Stimulated activated effector memory CD8-positive, alpha-beta T cell treated with anti-CD3 and anti-CD28 coated beads, Interleukin-12 subunit alpha, Interleukin-12 subunit beta, amount 100 ng/mL, for 72 hours (primary cell): Measurements from ENCODE around the gene PGLYRP4.
A peak's percentile ranks its signal among the peaks of the same experiment; 100 is the strongest.

Experiments used
- ATAC-seq: fragments of 150-1000 bp; cut with Tn5 transposase; 2 replicates; pipeline ENCODE4 v1.10.0; 2021
- DNase-seq, 2 donors: peaks; one replicate each; pipeline ENCODE4 v3.0.0; 2021 to 2022; ENCODE audit warnings: low spot score in 2 of 2
- H3K27ac Mint-ChIP-seq: one replicate; pipeline ENCODE4 v1.8.0; 2022; ENCODE audit warnings: mild to moderate bottlenecking, mixed read lengths
- H3K36me3 Mint-ChIP-seq: one replicate; pipeline ENCODE4 v1.8.0; 2022; ENCODE audit warnings: mild to moderate bottlenecking, mixed read lengths
- H3K4me1 Mint-ChIP-seq: one replicate; pipeline ENCODE4 v1.8.0; 2022; ENCODE audit warnings: mixed read lengths
- H3K4me3 Mint-ChIP-seq: one replicate; pipeline ENCODE4 v1.8.0; 2022; ENCODE audit warnings: mild to moderate bottlenecking, mixed read lengths
- H3K9me3 Mint-ChIP-seq: one replicate; pipeline ENCODE4 v1.8.0; 2022; ENCODE audit warnings: mixed read lengths

The PGLYRP4 gene

GRCh38 chr1:153364156-153364555, 15.5 kb upstream of the PGLYRP4 start:
- Mint-ChIP-seq H3K27ac (no peak overlapping the region), H3K4me3 (no peak overlapping the region), H3K9me3 (no peaks in the 10 kb centered on the region), H3K4me1 (no peaks in the 10 kb centered on the region), H3K36me3 (no peaks in the 10 kb centered on the region)
- ATAC-seq (no peak), DNase-seq (no peak)

GRCh38 chr1:153363641-153364040, 15.0 kb upstream of the PGLYRP4 start:
- H3K4me1 Mint-ChIP-seq, result no peaks in the 10 kb centered on the region
- no peaks in the 10 kb centered on the region for H3K9me3 Mint-ChIP-seq
- DNase-seq, result no peak
- no peaks in the 10 kb centered on the region for H3K36me3 Mint-ChIP-seq
- no peak overlapping the region for H3K27ac Mint-ChIP-seq
- ATAC-seq, result no peak
- no peak overlapping the region for H3K4me3 Mint-ChIP-seq

- Mint-ChIP-seq H3K4me3 (no peak overlapping the region), H3K36me3 (no peaks in the 10 kb centered on the region), H3K9me3 (no peaks in the 10 kb centered on the region), H3K4me1 (peaks cover 10% of the 10 kb centered on the region), H3K27ac (no peak overlapping the region)
- DNase-seq (no peak), ATAC-seq (no peak)
Observed at GRCh38 chr1:153362187-153362775, 13.6 kb upstream of the PGLYRP4 start.

- H3K27ac Mint-ChIP-seq, result no peak overlapping the region
- H3K4me1 Mint-ChIP-seq, result peaks cover 10% of the 10 kb centered on the region
- no peak for ATAC-seq
- DNase-seq, result no peak
- no peak overlapping the region for H3K4me3 Mint-ChIP-seq
- no peaks in the 10 kb centered on the region for H3K9me3 Mint-ChIP-seq
- no peaks in the 10 kb centered on the region for H3K36me3 Mint-ChIP-seq
Observed at GRCh38 chr1:153361480-153362109, 13.0 kb upstream of the PGLYRP4 start.

GRCh38 chr1:153360592-153361479, 12.2 kb upstream of the PGLYRP4 start:
- no peaks in the 10 kb centered on the region for H3K36me3 Mint-ChIP-seq
- no peak for DNase-seq
- peaks cover 10% of the 10 kb centered on the region for H3K4me1 Mint-ChIP-seq
- peak; percentile 8 for ATAC-seq
- H3K4me3 Mint-ChIP-seq, result no peak overlapping the region
- H3K27ac Mint-ChIP-seq, result no peak overlapping the region
- H3K9me3 Mint-ChIP-seq, result no peaks in the 10 kb centered on the region

- ATAC-seq (no peak), DNase-seq (no peak)
- H3K9me3 Mint-ChIP-seq, result no peaks in the 10 kb centered on the region
- no peak overlapping the region for H3K27ac Mint-ChIP-seq
- peaks cover 10% of the 10 kb centered on the region for H3K4me1 Mint-ChIP-seq
- no peak overlapping the region for H3K4me3 Mint-ChIP-seq
- H3K36me3 Mint-ChIP-seq, result no peaks in the 10 kb centered on the region
Observed at GRCh38 chr1:153360190-153360589, 11.5 kb upstream of the PGLYRP4 start.

- no peak for ATAC-seq
- H3K27ac Mint-ChIP-seq, result no peak overlapping the region
- peaks cover 10% of the 10 kb centered on the region for H3K4me1 Mint-ChIP-seq
- no peaks in the 10 kb centered on the region for H3K36me3 Mint-ChIP-seq
- H3K4me3 Mint-ChIP-seq, result no peak overlapping the region
- DNase-seq, result no peak
- no peaks in the 10 kb centered on the region for H3K9me3 Mint-ChIP-seq
Observed at GRCh38 chr1:153359241-153359640, 10.6 kb upstream of the PGLYRP4 start.

GRCh38 chr1:153358691-153358975, 10.0 kb upstream of the PGLYRP4 start:
- H3K36me3 Mint-ChIP-seq, result no peaks in the 10 kb centered on the region
- ATAC-seq (no peak), DNase-seq (no peak)
- no peak overlapping the region for H3K4me3 Mint-ChIP-seq
- H3K9me3 Mint-ChIP-seq, result no peaks in the 10 kb centered on the region
- no peak overlapping the region for H3K27ac Mint-ChIP-seq
- peaks cover 10% of the 10 kb centered on the region for H3K4me1 Mint-ChIP-seq

GRCh38 chr1:153357853-153358690, 9.4 kb upstream of the PGLYRP4 start, which contains the start of gene S100A9:
Gene S100A9, plus strand, starts transcription at chr1:153357854. Its CDS starts 430 bp downstream, at chr1:153358284.
- ATAC-seq (no peak), DNase-seq (peak in 1 of 2 donors; percentile 29)
- Mint-ChIP-seq H3K27ac (peak within 1 kb of the TSS; percentile 36), H3K36me3 (no peaks in the 10 kb centered on the region), H3K9me3 (no peaks in the 10 kb centered on the region), H3K4me1 (peaks cover 10% of the 10 kb centered on the region), H3K4me3 (no peak within 1 kb of the TSS)

- Mint-ChIP-seq H3K4me3 (no peak overlapping the region), H3K27ac (no peak overlapping the region), H3K36me3 (no peaks in the 10 kb centered on the region), H3K9me3 (no peaks in the 10 kb centered on the region), H3K4me1 (peaks cover 10% of the 10 kb centered on the region)
- DNase-seq, result no peak
- ATAC-seq, result no peak
Observed at GRCh38 chr1:153357076-153357852, 8.6 kb upstream of the PGLYRP4 start.

- H3K4me3 Mint-ChIP-seq, result no peak overlapping the region
- peaks cover 10% of the 10 kb centered on the region for H3K4me1 Mint-ChIP-seq
- DNase-seq (no peak), ATAC-seq (no peak)
- H3K36me3 Mint-ChIP-seq, result no peaks in the 10 kb centered on the region
- H3K27ac Mint-ChIP-seq, result no peak overlapping the region
- H3K9me3 Mint-ChIP-seq, result no peaks in the 10 kb centered on the region
Observed at GRCh38 chr1:153356392-153357075, 7.9 kb upstream of the PGLYRP4 start.

- no peaks in the 10 kb centered on the region for H3K9me3 Mint-ChIP-seq
- H3K36me3 Mint-ChIP-seq, result no peaks in the 10 kb centered on the region
- no peak overlapping the region for H3K27ac Mint-ChIP-seq
- DNase-seq, result no peak
- peaks cover 10% of the 10 kb centered on the region for H3K4me1 Mint-ChIP-seq
- no peak overlapping the region for H3K4me3 Mint-ChIP-seq
- ATAC-seq, result peak; percentile 71
Observed at GRCh38 chr1:153355445-153356071, 6.9 kb upstream of the PGLYRP4 start.

- peaks cover 10% of the 10 kb centered on the region for H3K4me1 Mint-ChIP-seq
- DNase-seq (no peak), ATAC-seq (no peak)
- no peak overlapping the region for H3K4me3 Mint-ChIP-seq
- no peak overlapping the region for H3K27ac Mint-ChIP-seq
- H3K9me3 Mint-ChIP-seq, result no peaks in the 10 kb centered on the region
- no peaks in the 10 kb centered on the region for H3K36me3 Mint-ChIP-seq
Observed at GRCh38 chr1:153354515-153355193, 6.0 kb upstream of the PGLYRP4 start.
